Dermis microvascular lymphatic vessel endothelial cell (primary cell): ENCODE measurements around the gene EYA3. TPM values are rescaled to one million over a fixed set of nuclear protein-coding genes. Genes with fewer than 3 reads are reported as not detected.

Source experiments
- DNase-seq, 2 donors: peaks; one replicate each; pipeline versions ENCODE4 v3.0.0 to v3.0.0-alpha.2; 2010; ENCODE audit warnings: low read depth in 2 of 2
- total RNA-seq: library from RNA; depleted of rRNA; stranded (reverse); fragments of >200 nt; gene quantifications from 2 replicates; pipeline ENCODE4 v1.2.1, GENCODE V29; 2014

EYA3 gene
- total RNA-seq, 1 donor from 2014 or later, result 9.1 TPM

- no peak for DNase-seq
Measured at GRCh38 chr1:27940870-27941560, 147.4 kb downstream of the EYA3 start.

GRCh38 chr1:27940297-27940696 is 148.1 kb downstream of the EYA3 start:
- peak; percentile 25 to 54 for DNase-seq

- no peak for DNase-seq
Measured at GRCh38 chr1:27938488-27938887, 149.9 kb downstream of the EYA3 start.

GRCh38 chr1:27937524-27937836 is 150.9 kb downstream of the EYA3 start:
- DNase-seq, result no peak

DNA sequence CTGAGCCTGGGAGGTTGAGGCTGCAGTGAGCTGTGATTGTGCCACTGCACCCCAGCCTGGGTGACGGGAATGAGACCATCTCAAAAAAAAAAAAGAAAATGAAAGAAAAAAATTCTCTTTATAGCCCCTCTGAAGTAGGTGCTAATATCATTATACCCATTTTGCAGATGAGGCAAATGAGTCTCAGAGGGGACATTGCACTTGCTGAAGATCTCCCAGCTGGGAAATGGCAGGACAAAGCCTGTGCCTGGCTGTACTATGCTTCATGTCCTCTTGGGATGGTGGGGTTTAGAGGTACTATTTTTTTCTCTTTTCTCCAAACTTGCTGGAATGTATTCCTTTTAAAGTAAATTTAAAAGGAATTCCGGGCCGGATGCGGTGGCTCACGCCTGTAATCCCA is 152.0 kb downstream of the EYA3 start:
- no peak for DNase-seq

DNA sequence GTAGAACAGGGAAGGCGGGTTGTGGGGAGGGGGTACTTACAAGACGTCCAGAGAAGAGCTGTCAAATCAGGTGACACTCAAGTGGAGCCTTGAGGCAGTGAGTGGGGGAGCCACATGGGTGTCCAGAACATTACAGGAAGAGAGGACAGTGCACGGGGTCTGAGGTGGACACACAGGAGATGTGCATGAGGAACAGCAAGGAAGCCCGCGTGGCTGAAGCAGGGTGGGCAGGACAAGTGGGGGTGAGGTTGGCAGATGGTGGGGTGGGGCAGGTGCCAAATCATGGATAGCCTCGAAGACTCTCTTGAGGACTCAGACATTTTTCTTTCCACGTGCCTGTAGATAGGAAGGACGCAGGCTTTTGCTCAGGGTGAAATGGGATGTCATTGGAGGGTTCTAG is 152.7 kb downstream of the EYA3 start:
- DNase-seq, result no peak

GRCh38 chr1:27934818-27935549 is 153.4 kb downstream of the EYA3 start, which contains the start of gene SMPDL3B:
Gene SMPDL3B (plus strand): TSS chr1:27935000. CDS start chr1:27935184, 184 bp downstream.
- DNase-seq, result peak in 1 of 2 donors; percentile 36

DNA sequence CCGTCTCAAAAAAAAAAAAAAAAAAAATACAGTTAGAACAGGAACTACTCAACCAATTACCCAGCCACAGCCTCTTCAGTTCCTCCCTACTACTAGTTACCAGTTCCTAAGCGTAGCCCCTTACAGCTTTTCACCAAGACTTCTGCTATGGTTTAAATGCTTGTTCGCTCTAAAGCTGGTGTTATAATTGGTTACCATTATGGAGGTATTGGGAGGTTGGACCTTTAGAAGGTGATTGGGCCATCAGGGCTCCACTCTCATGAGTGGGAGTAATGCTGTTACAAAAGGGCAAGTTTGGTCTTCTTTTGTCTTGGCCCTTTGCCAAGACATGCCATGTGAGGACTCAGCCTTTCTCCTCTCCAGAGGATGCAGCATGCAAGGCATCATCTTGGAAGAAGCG is 156.7 kb downstream of the EYA3 start:
- DNase-seq, result no peak

DNA sequence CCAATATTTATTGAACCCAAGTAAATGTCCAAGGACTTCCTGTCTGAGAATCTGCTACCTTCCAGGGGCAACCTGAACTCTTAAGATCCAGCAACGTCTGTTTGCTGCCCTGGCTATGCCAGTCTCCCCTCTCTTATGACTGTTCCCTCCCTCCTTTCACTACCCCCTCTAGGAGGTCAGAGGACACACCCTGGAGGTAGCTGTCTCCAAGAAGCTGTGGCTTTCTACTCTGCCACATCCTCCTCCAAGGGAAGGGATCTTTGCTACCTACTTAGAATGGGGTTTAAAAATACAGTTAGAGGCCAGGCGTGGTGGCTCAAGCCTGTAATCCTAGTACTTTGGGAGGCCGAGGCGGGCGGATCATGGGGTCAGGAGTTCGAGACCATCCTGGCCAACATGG is 157.2 kb downstream of the EYA3 start:
- no peak for DNase-seq

- DNase-seq, result no peak
Measured at GRCh38 chr1:27928216-27928954, 160.0 kb downstream of the EYA3 start.

- no peak for DNase-seq
Measured at GRCh38 chr1:27922272-27922671, 166.1 kb downstream of the EYA3 start.

Other genes with a start within 250 kb of the EYA3 start
- 29.9 and 36.3 TPM in 2 replicates for gene THEMIS2, start 216.1 kb downstream of the EYA3 start, total RNA-seq
- 45.4 and 68.0 TPM in 2 replicates for gene RPA2, start 174.0 kb downstream of the EYA3 start, total RNA-seq
- 0.26 and 0.89 TPM in 2 replicates for gene SMPDL3B, start 153.6 kb downstream of the EYA3 start, total RNA-seq
- gene XKR8, start 128.6 kb downstream of the EYA3 start, total RNA-seq, result 5.0 and 7.0 TPM in 2 replicates
- 0.13 TPM in 2 replicates for gene PTAFR, start 88.1 kb upstream of the EYA3 start, total RNA-seq
- 33.1 and 41.7 TPM in 2 replicates for gene DNAJC8, start 144.4 kb upstream of the EYA3 start, total RNA-seq
- gene ATP5IF1, start 147.5 kb upstream of the EYA3 start, total RNA-seq, result 85.6 and 121 TPM in 2 replicates
- gene SESN2, start 170.9 kb upstream of the EYA3 start, total RNA-seq, result 6.4 and 9.0 TPM in 2 replicates
- gene MED18, start 240.4 kb upstream of the EYA3 start, total RNA-seq, result 19.8 and 25.7 TPM in 2 replicates